GM21526 (cell line): ENCODE data around the gene KDM4E.
"Not testable (repeated sequence)": the region's sequence is repeated elsewhere in the genome, so short reads cannot be mapped to it uniquely, and the experiment has no call there.

Experiments used
- ATAC-seq: cut with Tn5 transposase; IDR thresholded peaks from one replicate; pipeline ENCODE4 v1.9.1; 2021; ENCODE audit warnings: moderate library complexity; ENCODE audit not compliant: unreplicated experiment, low FRiP score

Gene KDM4E

DNA sequence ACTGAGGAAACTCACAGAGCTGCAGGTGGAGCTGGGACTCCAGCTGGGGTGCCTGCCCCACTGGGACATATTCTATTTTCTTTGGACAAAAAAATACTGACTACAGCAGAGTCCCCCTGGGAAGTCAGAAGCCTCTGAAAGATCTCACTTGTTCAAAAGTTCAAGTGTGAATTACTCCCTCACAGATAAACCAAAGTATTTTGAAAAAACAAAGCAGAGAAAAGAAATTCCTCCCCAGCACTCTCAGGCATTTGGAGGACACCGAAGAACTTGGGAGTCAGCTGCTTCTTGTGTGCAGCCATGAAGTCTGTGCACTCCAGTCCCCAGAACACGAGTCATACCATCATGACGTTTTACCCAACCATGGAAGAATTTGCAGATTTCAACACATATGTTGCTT, 24.1 kb downstream of the KDM4E start, which contains the start of gene KDM4F:
KDM4F (plus strand) TSS at position 301 of the 400 bp plus-strand sequence.
- not testable (repeated sequence) for ATAC-seq

DNA sequence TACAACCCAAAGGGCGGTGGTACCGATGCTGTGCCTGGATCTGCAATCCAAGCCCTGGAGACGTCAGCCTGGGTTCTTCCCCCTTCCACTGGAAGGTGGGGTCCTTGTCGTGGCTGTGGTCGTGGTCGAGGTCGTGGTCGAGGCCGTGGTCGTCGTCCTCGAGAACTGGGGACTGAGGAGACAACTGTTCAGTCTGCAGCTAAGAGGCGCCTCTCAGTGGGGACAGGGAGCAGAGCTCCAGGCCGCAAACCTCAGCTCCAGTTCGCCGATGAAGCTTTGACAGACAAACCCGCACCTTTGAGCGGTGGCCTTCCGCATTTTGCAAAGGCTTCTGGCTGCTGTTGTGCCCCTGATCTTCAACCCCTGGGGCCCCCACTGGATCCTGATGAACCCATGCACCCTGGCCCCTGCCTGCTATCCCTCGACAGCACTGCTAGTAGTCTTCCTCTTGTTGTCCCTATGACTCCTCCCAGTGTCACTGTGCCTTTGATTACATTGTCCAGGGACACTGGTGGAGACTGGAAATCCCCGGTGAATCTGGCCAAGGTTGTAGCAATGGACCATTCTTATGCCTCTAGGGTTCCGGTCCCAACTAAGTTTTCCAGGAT, 25.6 kb downstream of the KDM4E start:
- ATAC-seq, result no peak

DNA sequence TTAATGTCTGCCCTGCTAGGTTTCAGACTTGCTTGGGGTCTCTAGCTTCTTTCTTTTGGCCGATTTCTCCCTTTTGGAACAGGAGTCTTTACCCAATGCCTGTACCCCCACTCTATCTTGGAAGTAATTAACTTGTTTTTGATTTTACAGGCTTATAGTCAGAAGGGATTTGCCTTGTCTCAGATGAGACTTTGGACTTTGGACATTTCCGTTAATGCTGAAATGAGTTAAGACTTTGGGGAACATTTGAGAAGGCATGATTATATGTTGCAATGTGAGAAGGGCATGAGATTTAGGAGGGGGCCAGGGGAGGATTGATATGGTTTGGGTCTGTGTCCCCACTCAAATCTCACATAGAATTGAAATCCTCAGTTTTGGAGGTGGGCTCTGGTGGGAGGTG, 29.3 kb downstream of the KDM4E start:
- no peak for ATAC-seq

DNA sequence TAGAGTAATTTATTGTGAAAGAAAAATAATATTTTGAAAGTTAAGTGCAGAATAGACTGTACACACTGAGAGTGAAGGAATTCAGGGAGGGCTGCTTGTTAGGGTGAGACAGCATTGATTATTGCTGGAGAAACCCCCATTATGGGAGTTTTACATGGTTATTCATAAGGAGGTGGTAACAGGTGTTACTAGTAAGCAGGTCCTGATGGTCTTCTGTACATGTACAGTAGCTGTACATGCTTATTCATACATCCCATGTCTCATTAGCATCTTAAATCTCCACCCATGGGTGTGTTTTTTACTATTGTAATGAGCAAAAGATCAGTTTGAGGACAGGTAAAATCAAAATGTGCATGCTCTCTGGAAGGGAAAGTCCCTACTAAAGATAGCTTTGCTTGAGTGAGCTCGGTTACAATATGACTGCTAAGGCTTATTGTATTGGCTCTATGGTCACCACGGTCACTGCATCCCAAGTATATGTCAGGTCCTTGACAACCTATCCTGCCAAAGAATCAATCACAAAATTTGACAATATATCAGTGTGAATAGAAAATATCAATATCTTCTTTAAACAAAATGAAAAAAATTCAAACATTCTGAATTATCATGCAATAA, 30.3 kb downstream of the KDM4E start:
- ATAC-seq, result peak; percentile 96

DNA sequence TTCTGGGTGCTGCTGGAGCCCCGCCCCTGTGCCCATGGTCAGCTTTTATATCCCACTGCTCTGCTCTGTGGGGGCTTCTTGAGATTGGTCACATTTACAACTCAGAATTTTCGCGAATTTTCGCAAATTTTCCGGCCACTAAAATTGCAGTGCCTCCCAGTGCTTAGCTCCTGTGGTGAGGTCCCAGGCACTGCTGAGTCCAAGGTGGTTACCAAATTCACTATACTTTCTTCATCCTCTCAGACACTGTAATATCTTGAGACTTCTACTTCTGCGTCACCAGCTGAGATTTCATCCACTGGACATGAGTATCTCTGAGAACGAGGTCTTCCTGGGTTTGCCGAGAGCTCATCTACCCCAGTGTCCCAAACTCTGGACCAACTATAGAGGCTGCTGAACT, 32.9 kb downstream of the KDM4E start:
- no peak for ATAC-seq

DNA sequence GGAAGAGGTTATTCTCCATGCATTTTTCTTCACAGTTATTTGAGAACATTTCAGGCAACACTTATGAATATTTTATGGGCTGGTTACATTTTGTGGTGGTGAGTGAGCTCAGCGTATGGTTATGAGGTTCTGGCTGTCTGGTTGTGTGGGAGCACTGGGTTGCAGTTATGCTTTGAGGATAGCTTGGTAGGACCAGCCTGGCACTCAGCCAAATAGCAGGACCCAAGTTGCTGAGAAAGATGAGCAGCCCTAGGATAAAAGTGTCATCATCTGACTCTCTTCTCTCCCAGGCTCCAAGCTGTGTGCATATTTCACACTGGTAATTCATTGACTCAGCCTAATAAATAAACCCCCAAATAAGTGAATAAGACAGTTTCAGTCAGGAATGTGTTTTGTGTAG, 33.6 kb downstream of the KDM4E start:
- ATAC-seq, result no peak

DNA sequence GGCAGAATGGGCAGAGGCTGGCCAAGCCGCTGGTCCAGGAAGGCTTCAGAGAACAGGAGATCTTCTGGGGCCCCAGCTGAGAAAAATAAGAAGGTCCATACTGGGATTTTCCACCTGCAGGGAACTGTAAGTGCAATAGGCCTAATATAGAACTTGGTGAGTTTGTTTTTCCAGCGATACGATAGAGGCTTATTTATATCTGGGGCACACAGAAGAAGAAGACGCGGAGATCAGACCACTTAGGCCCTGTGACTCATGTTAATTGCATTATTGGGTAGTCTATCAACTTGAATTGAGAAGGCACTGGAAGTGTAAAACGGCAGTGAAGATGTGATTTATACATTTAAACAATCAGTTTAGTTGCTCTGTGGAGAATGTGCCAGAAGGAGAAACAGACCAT, 34.0 kb downstream of the KDM4E start:
- ATAC-seq, result no peak

DNA sequence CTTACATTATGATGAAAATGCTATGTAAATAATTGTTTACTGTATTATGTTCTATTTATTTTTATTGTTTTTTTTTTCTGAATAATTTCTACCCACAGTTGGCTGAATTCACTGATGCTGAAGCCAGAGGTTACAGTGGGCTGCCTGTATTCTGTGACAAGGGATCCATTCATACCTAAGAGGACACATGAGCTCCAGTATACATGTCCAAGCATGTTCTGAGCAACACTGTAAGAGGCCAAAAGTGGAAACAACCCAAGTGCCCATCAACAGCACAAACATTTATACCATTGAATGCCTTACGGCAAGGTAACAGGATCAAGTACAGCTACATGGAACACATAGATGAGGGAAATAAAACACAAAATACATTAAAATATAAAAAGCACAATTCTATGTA, 40.3 kb downstream of the KDM4E start:
- ATAC-seq, result no peak

DNA sequence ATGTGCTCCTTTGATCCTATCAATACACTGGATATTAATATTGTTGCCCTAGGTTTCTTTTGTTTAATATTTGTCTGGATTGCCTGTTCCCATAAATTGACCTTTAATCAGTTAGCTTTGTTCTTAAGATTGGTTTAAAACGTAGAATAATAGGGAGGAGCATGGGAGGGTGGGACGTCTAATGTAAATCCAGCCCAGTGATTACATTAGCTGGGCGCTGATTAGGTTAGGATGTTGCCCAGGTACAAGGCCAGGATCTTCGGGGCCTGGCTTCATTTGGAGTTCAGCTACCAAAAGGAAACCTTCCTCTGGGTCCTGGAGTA, 41.6 kb downstream of the KDM4E start, which contains the start of gene SRSF8:
SRSF8 (plus strand) TSS at position 204 of the 323 bp plus-strand sequence. CDS start 308 bp downstream, outside the sequence.
- ATAC-seq, result peak; percentile 39

DNA sequence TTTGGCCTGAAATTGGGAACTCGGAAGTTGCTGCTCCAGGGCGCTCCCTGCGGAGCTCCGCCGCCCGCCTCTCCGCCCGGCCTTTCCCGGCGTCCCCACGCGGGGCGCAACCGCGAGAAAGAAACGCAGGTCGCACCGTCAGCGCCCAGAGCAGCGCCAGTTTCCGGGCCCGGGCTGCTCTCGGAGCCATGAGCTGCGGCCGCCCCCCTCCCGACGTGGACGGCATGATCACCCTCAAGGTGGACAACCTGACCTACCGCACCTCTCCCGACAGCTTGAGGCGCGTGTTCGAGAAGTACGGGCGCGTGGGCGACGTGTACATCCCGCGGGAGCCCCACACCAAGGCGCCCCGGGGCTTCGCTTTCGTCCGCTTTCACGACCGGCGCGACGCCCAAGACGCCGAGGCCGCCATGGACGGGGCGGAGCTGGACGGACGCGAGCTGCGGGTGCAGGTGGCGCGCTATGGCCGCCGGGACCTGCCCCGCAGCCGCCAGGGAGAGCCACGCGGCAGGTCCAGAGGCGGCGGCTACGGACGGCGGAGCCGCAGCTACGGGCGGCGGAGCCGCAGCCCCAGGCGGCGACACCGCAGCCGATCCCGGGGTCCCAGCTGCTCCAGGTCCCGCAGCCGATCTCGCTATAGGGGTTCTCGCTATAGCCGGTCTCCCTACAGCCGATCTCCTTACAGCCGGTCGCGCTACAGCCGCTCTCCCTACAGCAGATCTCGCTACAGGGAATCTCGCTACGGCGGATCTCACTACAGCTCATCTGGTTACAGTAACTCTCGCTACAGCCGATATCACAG, 42.2 kb downstream of the KDM4E start:
- peak; percentile 60 for ATAC-seq

DNA sequence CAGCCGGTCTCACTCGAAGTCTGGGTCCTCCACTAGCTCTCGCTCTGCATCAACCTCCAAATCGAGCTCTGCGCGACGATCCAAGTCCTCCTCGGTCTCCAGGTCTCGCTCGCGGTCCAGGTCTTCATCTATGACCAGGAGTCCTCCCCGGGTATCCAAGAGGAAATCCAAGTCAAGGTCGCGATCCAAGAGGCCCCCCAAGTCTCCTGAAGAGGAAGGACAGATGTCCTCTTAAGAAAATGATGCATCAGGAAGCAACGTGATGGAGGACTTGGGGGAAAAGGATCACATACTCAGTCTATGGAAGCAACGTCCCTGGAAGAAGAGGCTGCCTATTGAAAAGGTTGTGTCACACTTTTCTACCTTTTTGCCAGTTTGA, 42.8 kb downstream of the KDM4E start:
- no peak for ATAC-seq

DNA sequence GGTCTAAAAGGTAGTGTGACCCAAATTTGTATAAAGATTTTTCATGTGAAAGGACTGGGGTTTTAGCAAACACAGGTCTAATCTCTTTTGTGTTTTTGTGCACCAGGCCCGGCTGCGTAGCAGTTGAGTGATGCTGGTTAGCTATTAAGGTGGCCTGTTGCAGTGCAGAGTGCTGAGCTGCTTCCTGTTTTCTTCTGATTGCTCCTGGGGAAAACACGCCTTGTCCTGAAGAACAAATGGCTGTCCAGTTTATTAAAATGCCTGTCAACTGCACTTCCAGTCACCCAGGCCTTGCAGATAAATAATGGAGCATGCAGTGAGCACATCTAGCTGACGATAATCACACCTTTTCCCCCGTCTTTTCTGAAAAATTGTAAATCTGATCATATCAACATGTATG, 43.5 kb downstream of the KDM4E start:
- peak; percentile 75 for ATAC-seq

DNA sequence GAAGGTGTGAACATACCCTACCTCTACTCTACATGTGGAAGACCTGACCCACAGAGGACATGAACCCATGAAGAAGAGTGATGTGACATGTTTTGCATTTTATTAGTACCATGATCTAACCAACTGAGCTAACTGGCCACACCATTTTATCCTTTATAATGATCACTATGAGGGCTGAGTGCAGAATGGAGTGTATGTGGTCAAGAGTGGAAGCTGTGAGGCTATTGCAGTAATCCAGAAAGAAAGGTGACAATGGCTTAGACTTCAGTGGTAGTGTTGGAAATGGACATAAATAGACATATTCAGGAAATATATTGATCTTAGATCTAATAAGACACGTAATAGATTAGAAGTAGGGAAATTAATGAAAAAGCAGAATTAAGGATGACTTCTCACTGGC, 45.4 kb downstream of the KDM4E start:
- no peak for ATAC-seq

DNA sequence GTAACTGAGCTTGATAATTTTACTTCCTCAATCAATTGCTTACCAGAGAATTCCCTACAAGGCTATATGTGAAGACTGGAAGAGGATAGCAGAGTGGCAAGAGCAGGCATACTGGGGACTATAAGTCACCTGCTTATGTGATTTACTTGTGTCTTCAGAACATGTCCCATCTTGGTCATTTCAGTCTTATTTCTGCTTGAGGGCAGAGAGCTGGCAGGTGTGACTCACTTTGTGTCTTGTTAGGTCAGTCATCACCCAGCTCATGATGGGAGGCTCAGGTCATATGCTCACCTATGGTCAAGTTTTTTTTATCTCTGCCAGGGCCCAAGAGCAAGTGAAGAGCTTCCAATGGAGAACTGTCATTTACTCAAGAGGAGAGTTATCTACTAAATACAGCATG, 47.9 kb downstream of the KDM4E start:
- ATAC-seq, result no peak

DNA sequence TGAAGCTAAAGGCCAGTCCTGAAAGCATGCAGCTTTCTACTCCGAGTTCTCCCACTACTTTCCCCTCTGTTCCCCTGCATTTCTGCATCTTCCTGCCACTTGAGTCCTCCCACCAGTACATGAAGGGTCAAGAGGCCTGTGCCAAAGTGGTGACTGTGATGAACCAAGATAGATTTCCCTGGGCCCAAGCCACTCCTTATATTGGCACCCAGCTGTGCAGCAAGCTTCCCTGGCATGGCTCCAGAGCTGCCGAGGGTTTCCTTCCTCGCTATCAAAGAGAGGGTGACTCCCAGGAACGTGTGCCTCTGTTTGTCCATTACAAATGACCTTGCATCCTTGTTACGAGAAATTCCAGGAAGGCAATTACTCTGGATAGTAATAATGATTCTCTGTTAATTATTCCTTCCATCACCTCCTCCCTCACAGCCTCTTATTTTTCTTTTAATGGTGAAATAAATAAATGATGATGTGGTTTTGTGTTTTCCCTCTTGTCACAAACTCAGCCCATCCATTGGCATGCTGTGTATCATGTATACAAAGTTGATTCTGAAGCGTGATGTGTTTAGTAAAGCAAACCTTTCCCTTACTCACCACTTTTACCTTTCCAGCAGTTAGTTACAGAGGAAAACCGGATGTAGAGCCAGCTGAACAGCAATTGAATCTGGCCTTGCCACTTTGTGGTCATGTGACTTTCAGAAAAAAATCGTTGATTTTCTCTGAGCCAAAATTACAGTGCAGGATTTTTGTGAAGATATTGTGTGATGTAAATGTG, 49.9 kb downstream of the KDM4E start:
- ATAC-seq, result no peak

DNA sequence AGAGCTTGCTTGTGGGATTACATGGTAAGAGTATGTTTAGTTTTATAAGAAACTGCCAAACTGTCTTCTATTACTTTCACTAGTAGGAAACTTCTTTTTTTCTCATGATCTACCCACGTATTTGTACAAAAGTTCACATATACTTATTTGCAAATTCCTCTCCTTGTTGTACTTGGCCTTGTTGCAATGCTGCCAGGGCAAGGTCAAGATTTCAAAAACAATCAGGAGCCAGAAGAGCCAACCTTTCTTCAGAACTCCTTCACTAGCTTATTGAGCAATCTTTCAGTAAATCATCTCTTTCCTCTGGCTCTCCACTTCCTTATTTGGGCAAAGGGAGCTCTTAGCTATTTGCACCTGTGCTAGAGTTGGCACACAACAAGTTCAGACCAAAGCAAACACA, 51.4 kb downstream of the KDM4E start:
- ATAC-seq, result no peak

DNA sequence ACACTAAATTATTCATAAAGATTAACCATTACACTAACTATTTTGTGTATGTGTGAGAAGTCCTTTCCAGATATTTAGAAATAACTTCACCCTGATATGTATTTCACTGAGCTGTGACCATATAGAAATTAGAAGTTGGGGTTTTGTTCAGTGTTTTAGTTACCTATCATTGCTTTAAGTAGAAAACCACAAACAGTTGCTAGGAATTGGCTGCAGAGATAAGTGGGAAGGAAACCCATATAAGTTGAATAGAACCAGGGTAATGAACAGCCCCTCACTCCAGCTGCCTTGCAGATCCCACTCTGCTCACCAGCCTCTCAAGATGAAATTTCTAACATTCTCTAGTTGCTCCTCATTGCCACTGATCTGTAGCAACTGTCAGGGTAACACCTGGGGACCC, 51.9 kb downstream of the KDM4E start:
- no peak for ATAC-seq
